Measurements from ENCODE around the gene OLFM4.

The OLFM4 gene

DNA sequence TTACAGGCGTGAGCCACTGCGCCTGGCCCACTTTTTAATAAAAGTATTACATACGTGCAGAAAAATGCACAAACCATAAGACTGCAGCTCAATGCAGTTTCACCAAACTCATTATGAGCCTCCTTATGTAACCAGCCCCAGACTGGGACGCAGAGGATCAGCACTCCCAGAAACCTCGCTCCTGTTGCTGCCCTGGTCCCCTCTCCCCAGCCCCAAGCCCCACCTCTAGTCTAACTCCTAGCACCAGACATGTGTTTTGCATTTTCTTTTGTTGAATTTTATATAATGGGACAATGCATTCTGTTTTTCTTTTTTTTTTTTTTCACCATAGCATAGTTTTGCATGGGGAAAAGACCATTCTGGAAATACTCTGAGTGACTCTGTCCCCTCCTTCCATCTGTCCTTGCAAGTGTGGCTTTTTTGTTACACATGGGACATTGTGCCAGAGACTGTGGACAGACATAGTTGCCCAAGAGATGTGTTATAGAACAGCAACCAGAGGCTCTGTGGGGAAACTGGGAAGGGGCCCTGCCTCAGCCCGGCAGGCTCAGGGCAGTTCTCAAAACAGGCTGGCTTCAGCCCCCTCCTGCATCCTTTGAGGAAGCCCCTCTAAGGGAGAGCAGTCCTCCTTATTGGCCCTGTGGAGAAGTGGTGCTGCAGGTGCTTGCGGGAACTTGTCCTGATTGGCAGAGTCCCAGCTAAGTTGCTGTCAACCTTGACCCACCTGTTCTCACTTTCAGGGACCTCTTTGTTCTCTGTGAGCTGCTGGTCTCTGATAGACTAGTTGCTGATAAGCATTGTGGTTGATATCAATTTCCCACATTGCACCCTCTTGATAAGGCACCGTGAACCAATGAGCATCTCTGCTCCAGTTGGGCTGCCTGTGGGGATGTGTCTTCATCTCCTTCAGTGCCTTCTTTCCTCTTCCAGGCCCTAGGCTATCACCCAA, 13.8 kb upstream of the OLFM4 start:
- DNase-seq (ENCODE audit: low spot score): no peak

DNA sequence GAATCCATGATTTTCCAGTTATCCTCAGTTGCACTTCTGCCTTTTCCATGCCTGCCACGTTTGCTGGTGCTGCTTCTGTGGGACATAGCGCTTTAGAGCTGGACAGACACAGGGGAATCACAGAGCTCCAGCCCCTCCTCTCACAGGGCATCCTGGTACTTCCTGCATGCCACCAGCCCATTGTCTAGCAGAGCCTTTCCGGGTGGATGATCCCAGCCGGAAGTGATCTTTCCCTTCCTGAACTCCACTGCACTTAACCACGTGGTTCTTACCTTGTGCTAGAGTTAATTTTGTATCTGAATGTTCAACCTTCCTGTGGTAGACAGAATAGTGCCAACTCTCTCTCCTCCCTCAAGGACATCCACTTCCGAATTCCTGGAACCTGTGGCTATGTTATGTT, 12.6 kb upstream of the OLFM4 start:
- DNase-seq (ENCODE audit: low spot score): no peak

DNA sequence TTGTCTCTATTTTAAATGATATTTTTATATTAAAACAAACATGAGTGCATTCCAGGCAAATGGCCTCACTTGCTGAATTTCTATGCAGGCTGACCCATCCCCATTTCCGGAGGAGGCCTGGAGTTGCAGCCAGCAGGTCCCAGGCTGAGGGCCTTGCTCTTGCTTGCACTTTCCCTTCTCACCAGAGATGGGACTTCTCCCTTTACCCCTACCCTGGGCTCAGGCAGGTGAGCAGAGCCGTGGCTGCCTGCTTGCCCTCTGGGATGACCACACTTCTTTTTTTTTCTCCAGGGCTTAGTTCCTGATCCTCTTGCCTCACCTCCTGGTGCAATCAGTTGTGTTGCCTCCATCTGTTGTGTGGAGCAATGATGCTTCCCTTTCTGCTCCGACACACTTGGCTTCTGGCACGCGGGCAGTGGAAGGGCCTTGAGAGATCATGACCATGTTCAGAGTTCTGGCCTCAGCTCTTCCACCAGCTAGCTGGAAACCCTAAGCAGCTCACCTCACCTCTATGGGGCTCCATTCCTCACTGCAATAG, 11.1 kb upstream of the OLFM4 start:
- no peak for DNase-seq (ENCODE audit: low spot score)

DNA sequence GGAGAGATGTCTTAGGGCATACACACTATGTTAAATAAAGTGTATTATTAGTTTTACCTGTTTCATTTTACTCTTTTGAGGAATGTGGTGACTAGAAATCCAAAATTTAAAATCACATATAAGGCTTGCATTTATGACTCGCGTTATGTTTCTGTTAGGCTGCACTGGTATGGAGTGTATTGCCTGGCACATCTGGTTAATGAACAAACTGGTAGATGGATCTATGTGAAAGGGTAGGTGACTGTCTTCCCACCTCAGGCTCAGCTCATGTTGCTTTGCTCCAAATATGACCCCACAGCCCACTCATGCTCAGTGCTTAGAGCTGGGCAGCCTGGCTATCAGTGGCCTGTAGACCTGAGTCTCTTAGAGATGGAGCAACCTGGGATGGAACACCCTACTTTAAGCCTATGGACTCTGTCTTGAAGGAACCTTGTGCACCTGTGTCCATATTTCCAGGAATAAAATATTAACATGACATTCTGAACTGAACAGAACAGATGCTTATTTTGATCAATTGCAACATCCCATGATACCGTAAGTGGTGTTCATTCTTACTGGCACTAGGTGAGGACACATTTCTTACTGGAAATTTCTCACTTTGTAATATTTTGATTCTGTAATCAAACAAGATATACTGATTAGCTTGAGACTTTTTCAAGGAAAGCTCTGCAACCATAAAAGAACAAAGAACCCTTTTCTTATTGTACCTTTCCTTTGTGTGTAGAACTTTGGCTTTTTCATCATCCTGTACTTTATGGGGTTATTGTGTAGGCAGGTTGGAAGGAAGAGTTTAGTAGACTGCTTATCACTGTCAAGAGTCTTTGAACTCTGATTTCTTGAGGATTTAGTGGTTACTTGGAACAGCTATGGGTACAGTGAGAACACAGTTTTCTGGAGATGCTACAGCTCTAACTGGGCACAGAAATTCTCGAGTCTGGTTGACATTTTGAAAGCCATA, 9.6 kb upstream of the OLFM4 start:
- DNase-seq (ENCODE audit: low spot score): no peak

DNA sequence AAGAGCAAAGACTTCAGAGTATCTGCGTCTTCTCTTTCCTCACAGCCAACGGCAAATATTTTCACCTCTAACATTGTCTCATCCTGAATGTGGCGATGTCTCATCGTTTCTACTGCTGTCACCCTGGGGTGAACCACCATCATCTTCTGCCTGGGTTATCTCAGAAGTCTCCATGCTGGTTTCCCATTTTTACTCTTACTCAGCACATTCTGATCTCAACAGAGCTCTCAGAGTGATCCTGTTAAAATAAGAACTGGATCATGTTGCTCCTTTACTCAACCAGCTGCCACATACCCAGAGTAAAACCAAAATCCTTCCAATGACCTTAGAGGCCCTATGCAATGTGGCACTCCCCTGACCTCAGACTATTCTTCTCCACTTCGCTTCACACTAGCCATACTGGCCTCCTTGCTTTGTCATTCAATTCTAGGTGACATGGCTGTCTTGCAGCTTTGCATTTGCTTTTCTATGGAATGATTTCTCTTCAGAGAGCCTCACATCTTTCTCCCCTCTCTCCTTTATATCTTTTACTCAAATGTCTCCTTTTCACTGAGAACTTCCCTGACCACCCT, 7.8 kb upstream of the OLFM4 start:
- no peak for DNase-seq (ENCODE audit: low spot score)

DNA sequence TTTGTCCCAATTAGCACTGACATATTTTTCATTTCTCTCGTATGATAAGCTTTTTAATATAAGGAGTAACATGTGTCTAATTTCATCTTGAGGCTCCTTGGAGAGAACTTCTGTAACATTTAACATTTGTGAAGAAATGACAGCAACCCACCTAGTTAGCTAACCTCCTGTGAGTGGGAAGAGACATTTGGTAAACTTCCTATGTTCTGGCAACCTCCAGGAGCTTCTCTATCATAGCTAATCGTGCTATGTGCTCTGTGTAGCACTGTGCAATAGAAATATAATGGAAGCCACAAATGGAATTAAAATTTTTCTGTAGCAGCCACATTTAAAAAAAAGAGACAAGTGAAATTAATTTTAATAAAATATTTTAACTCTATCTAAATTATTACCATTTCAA, 5.4 kb upstream of the OLFM4 start:
- DNase-seq (ENCODE audit: low spot score): no peak

DNA sequence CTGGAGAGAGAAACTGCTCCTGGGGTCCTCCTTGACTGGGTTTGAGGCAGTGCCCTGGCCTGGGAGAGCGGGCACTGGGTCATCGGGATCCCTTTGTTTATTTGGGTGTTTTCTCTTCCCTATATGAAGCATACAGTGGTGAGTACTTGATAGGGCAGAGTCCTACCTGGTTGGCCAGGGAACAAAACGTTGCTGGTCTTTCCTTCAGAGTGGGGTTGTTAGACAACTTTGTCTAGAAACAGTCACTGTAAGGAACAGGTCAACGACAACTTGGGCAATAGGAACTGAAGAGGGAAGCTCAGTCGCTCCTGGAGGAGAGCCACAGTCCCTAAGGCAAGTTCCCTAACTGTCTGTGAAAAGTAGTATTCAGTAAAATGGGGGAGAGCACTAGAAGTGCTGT, 550 bp upstream of the OLFM4 start:
- DNase-seq (ENCODE audit: low spot score): no peak

DNA sequence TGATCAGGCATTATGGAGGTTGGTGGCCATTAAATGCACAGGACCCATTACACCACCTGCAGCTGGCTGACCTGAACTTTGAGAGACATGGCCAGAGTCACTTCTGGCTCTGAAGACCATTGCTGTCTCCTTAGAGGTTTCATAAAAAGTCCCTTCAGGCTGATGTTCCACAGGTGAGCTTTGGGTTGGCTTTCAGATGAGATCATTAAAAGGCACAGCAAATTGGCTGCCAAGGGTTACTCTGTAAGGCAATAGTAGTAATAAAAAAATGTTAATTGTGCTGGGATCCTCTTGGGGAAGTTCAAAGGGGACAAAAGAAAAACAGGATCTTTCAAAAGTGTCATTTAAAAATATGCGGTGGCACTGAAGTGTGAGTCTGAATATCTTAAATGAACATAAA, 4.2 kb downstream of the OLFM4 start:
- no peak for DNase-seq (ENCODE audit: low spot score)

DNA sequence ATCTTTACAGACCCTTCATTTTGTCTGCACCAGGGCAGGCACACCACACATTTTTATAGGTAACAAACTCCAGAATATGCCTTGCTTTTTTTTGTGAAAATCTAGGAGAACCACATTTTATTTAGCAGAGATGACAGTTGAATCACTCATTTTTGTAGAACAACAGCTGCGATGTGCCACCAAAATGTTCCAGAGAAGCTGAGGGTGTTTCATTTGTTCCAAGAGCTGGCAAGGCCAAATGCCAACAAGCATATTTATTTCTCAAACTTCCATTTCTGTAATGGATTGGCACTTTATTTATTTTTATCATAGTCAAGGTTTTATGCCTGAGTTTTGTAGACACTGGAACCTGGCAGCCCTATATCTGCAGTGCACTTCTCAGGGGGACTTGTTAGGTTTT, 10.4 kb downstream of the OLFM4 start:
- no peak for DNase-seq (ENCODE audit: low spot score)

DNA sequence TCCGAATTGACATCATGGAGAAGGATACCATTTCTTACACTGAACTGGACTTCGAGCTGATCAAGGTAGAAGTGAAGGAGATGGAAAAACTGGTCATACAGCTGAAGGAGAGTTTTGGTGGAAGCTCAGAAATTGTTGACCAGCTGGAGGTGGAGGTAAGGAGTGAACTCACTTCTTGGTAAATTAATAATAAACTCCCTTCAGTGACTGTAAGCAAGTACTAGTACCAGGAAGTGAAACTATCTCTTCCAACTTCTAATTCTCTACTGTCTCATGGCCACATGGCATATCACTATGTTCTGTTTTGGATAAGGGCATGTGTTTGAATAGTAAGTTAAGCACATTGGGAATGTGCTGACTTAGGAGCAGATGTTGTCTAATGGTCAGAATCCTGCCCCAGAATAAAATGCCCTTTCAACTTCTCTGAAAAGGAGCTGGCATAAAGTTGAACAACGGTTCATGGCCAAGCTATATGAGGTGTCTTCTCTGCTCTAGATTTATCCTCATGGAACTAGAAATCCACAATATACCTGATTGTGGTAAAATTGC, 13.4 kb downstream of the OLFM4 start:
- no peak for DNase-seq (ENCODE audit: low spot score)

DNA sequence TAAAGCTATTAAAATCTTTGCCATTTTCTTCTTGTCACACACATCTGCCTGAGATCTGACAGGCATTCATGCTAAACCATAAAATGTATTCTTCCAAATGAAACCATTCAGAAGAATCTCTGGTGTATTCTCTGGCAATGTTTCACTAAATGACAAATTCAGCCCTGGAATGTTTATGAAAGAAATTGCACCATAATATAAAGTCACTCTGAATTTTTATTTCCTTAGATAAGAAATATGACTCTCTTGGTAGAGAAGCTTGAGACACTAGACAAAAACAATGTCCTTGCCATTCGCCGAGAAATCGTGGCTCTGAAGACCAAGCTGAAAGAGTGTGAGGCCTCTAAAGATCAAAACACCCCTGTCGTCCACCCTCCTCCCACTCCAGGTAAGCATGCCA, 14.3 kb downstream of the OLFM4 start:
- no peak for DNase-seq (ENCODE audit: low spot score)

DNA sequence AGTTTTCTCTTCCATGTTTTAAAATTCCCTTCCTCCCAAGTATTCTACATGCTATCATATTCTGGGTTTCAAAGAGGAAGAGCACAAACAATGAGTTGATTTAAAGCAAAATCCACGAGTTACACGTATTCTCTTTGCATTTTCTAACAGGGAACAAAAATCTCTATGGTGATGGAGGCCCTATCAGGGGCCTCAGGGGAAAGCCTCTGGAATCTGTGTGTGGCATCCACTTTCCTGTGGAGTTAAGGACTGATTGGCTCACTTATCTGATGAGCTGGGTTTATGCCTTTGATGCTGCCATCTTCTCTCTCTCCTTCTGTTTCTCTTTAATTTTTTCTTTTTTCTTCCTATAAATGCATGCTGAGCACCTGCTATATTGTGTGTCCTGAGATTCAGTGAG, 14.8 kb downstream of the OLFM4 start:
- DNase-seq (ENCODE audit: low spot score): no peak

DNA sequence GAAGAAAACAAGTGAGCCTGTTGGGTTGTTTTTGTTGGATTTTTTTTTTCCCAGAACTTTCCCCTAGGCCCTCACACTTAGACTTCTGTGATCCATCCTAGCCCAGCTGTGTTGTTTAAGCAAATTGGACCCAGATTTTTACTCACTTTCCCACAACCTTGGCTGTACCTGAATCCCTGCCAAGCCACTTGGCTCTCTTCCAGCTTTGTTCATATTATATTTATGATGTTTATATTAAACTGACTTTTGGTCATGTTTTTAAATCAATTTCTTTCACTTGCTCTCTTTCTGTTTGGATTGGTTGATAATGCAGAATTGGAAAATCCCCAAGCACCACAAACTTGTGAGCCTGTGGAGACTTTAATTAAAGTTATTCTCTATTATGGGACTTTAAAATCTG, 16.6 kb downstream of the OLFM4 start:
- DNase-seq (ENCODE audit: low spot score): no peak

DNA sequence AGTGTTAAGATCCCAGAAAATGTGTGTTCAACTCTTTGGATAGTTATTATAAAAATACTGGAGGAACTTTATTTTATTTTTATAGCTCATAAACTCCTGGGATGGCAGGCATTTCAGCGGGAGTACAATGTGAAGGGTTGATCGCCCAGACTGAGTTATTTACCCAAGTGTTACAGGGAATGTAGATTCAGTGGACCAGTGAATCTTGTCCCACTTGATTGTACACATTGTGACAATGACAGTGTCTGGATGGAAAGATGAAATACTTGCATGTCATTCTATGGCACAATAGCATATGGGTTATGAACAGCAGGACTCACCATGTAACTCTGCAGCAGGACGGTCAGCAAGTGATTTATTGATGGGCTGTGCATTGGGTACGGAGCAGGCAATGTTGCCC, 20.3 kb downstream of the OLFM4 start:
- DNase-seq (ENCODE audit: low spot score): no peak

DNA sequence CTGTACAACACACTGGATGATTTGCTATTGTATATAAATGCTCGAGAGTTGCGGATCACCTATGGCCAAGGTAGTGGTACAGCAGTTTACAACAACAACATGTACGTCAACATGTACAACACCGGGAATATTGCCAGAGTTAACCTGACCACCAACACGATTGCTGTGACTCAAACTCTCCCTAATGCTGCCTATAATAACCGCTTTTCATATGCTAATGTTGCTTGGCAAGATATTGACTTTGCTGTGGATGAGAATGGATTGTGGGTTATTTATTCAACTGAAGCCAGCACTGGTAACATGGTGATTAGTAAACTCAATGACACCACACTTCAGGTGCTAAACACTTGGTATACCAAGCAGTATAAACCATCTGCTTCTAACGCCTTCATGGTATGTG, 21.5 kb downstream of the OLFM4 start:
- no peak for DNase-seq (ENCODE audit: low spot score)

DNA sequence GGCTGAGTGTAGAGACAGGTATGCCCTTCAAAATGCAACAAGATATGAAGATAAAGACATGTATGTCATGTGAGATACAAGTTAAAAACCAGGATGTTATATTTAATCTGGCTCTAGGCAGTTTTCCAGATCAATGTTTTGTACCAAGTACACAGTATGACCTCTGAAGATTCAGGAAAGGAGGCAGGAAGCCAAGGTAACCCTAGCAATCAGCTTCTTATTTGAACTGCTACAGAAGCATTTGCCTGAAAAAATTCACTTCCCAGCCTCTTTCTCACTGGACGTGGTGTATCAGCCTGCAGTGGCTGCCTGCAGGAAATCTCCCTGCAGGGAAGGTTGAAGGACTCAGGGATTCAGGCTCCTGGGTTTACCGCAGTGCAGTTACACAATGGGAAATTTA, 24.1 kb downstream of the OLFM4 start:
- no peak for DNase-seq (ENCODE audit: low spot score)

DNA sequence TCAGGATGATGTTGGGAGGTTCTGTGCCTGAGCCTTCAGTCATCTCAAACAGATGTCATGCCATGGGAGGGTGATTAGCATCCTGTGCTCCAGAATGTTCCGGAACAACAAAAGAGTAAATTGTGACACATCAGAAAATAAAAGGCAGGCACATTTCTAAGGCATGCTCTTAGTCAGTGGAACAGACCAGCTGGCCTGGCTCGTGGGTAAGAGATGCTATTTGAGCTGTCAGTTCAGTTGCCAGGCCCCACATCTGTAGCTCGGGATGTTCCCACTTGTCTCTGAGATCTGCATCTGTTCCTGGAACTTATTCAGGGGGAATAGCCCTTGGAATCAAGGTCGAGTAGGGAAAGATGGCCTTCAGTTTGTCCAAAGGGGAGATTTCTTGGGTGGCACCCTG, 26.0 kb downstream of the OLFM4 start:
- no peak for DNase-seq (ENCODE audit: low spot score)

DNA sequence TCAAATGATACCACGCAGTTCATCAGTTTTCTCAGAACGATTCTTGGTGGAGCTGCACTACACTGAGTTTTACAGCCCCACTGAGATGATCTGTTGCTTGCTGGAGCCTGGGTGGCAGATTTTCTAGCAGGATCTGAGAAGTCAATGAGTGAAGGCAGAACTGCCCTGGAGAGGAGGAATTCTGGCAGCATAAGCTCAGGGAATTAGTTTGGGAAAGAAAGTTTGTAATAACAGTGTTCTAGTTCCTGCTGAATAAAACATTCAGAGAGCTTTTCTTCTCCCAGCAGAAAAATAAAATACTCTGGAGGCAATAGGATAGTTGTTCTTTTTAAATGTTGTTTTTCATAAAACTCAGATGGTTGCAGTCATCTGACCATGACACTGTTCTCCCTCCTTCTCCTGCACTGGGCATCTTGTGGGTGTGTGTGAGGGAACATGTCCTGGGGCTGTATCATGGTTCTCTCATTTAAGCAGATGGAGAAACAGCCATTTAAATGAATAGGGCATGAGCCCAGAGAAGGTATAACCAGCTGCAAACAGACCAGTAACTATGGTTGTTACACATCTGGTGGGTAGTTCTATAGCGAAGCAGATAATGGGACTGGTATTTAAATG, 29.6 kb downstream of the OLFM4 start:
- no peak for DNase-seq (ENCODE audit: low spot score)

DNA sequence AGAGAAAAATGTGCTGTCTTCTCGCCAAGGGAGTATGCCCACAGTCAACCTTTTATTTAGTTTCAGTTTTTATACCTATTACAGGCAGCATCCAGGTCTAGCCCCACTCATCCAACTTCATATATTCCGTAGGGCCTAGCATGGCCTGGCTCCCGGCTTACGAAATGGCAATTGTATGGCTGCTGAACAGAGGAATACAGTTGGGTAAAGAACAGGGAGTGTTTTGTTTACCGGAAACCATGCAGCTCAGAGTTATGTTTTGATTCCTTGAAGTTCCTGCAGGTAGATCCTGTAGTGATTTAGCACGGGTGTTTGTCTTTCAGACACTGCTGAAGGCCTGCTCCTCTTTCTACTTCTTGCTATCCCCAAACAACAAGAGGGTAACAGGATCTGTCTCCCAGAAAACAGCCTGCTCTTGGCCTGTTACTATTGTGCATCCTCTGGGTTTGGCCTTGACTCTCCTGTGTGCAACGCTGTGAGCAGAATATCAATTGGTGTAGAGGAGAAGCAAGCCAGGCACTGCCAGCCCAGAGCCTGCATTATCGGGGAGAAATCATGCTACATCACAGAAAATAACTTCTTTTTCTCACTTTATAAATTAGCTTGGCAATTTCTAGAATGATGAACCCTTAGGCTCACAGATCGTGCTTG, 32.4 kb downstream of the OLFM4 start:
- no peak for DNase-seq (ENCODE audit: low spot score)

DNA sequence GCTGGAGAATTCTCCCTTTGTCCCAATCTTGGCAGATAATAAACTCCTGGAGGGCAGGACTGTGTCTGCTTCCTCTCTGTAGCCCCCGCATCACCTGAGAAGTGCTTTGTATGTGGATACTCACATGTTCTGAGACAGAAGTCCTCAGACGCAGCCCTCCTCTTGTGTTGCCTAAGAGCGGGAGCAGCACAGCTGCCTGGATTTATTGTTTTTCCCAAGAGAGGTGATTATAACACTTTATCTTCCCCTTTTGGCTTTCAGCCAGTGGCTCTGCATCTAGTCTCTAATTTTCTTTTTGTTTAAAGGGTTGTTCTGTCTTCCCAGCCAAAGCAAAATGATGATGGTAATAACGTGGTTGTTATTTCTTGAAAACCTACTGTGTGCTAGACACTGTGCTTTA, 36.1 kb downstream of the OLFM4 start:
- DNase-seq (ENCODE audit: low spot score): no peak

DNA sequence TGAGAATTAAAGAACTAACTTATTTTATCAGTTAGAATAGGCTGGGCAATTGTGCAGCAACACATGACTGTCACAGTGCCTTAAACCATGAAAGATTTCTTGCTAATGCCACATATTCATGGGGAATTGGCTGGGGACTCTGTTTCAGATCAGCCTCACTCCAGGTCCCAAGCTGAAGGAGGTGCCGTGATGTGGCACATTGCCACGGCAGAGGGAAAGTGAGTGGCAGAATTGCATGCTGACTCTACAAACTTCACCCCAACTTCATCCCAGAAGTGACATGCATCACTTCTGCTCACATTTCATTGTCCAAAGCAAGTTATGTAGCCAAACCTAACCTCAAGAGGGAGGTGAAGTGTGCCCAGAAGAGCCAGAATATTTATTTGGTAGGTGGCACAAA, 37.8 kb downstream of the OLFM4 start:
- no peak for DNase-seq (ENCODE audit: low spot score)
